BJ (cell line): Measurements from ENCODE around the gene SLC22A15. TPM values are rescaled to one million over a fixed set of nuclear protein-coding genes. Genes with fewer than 3 reads are reported as not detected.

Experiments used
- CTCF ChIA-PET: fragments of 350-600 bp; formaldehyde crosslinking; extraction: SDS; loops from one replicate; lab custom pipeline; 2021; ENCODE audit warnings: antibody characterized with exemption, inconsistent platforms; lab: Yijun Ruan, JAX
- POLR2A ChIA-PET: fragments of 300-600 bp; sonication (Branson Sonifier 250); formaldehyde crosslinking; extraction: SDS; loops from one replicate; lab custom pipeline; 2021; ENCODE audit warnings: antibody characterized with exemption; lab: Charles Lee
- DNase-seq: peaks from one replicate; pipeline ENCODE4 v3.0.0-alpha.2; 2011; ENCODE audit warnings: low read depth
- H3K27me3 ChIP-seq: 2 replicates; pipeline ENCODE4 v1.6.0; 2011; ENCODE audit warnings: low read length; ENCODE audit not compliant: control insufficient read depth, insufficient read depth
- H3K36me3 ChIP-seq: 2 replicates; pipeline ENCODE4 v1.5.1; 2011; ENCODE audit warnings: low read length; ENCODE audit not compliant: control insufficient read depth, insufficient read depth
- H3K4me3 ChIP-seq: 2 replicates; pipeline ENCODE4 v1.5.1; 2011; ENCODE audit warnings: low read depth, mild to moderate bottlenecking, control low read depth, low read length
- polyA plus RNA-seq: library from polyadenylated mRNA; depleted of rRNA; stranded (reverse); fragments of >200 nt; gene quantifications from 2 replicates; pipeline ENCODE4 v1.2.3, GENCODE V29; 2011
- TF ChIP-seq, protein P1 (sequence below): IDR thresholded peaks from 2 replicates; pipeline ENCODE4 v1.5.1; 2011; ENCODE audit warnings: low read depth, mild to moderate bottlenecking, control low read depth, inconsistent platforms, low read length, moderate library complexity; ENCODE audit not compliant: insufficient read depth

Gene SLC22A15
- polyA plus RNA-seq, 1 experiment: 6.4 TPM

GRCh38 chr1:116105996-116106395 lies 129.7 kb downstream of the SLC22A15 start:
- DNase-seq: no peak
- H3K36me3 ChIP-seq: no peaks in the 10 kb centered on the region
- no peaks in the 10 kb centered on the region for H3K27me3 ChIP-seq
- ChIA-PET CTCF (interaction anchor here (2.2 kb wide), 1 partner anchor 379 kb away, joined by 9 read pairs; no protein-coding TSS in a partner anchor), POLR2A (interaction anchor here (0.6 kb wide), 1 partner anchor 1031 kb away, joined by 3 read pairs; no protein-coding TSS in a partner anchor)
- H3K4me3 ChIP-seq: no peak overlapping the region
- TF ChIP-seq, protein P1, sequence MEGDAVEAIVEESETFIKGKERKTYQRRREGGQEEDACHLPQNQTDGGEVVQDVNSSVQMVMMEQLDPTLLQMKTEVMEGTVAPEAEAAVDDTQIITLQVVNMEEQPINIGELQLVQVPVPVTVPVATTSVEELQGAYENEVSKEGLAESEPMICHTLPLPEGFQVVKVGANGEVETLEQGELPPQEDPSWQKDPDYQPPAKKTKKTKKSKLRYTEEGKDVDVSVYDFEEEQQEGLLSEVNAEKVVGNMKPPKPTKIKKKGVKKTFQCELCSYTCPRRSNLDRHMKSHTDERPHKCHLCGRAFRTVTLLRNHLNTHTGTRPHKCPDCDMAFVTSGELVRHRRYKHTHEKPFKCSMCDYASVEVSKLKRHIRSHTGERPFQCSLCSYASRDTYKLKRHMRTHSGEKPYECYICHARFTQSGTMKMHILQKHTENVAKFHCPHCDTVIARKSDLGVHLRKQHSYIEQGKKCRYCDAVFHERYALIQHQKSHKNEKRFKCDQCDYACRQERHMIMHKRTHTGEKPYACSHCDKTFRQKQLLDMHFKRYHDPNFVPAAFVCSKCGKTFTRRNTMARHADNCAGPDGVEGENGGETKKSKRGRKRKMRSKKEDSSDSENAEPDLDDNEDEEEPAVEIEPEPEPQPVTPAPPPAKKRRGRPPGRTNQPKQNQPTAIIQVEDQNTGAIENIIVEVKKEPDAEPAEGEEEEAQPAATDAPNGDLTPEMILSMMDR: no peak

DNA sequence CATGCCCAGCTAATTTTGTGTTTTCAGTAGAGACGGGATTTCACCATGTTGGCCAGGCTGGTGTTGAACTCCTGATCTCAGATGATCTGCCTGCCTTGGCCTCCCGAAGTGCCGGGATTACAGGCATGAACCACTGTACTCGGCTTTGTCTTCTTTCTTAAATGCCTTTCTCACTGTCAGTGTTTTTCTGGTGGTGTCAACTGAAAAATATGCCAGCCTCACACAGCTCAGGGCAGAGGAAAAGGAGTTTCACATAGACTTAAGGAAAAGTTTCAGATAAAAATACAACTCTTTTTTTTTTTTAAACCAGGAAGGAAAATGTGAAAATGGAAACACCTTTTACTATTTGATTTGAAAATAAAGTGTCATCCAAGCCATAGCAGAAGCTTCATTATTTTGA lies 130.3 kb downstream of the SLC22A15 start:
- ChIA-PET CTCF (interaction anchor here (2.2 kb wide), 1 partner anchor 379 kb away, joined by 9 read pairs; no protein-coding TSS in a partner anchor), POLR2A (interaction anchor here (0.6 kb wide), 1 partner anchor 1032 kb away, joined by 3 read pairs; no protein-coding TSS in a partner anchor)
- no peaks in the 10 kb centered on the region for H3K36me3 ChIP-seq
- no peaks in the 10 kb centered on the region for H3K27me3 ChIP-seq
- TF ChIP-seq, protein P1: no peak
- H3K4me3 ChIP-seq: no peak overlapping the region
- no peak for DNase-seq

DNA sequence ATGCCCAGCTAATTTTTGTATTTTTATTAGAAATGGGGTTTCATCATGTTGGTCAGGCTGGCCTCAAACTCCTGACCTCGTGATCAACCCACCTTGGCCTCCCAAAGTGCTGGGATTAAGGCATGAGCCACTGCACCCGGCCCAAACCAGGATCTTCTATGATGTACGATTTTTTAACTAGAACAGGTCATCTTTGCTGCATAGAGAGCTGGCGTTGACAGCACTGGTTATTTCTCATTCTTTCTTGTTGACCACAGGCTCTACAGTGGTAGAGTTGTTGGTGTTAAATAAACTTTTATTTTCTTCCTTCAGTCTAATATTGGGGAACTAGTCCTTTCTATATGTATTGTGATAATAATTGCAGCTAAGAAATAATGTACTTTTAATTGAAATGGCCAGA lies 131.1 kb downstream of the SLC22A15 start:
- TF ChIP-seq, protein P1: no peak
- POLR2A ChIA-PET: no interaction called here

GRCh38 chr1:116110567-116111523 lies 134.5 kb downstream of the SLC22A15 start, which contains the start of gene MAB21L3:
Gene MAB21L3, plus strand, starts transcription at chr1:116111399. Its CDS starts 1,217 bp downstream, at chr1:116112616.
- POLR2A ChIA-PET: interaction anchor here (0.6 kb wide), 2 partner anchors 12 to 263 kb away, joined by 7 to 8 read pairs; no protein-coding TSS in a partner anchor
- TF ChIP-seq, protein P1: no peak
- DNase-seq: no peak
- H3K36me3 ChIP-seq: no peaks in the 10 kb centered on the region
- CTCF ChIA-PET: interaction anchor here (0.6 to 1.4 kb wide), 4 partner anchors 10 to 1200 kb away, joined by 3 to 5 read pairs (median 3); no protein-coding TSS in a partner anchor
- no peaks in the 10 kb centered on the region for H3K27me3 ChIP-seq
- no peak within 1 kb of the TSS for H3K4me3 ChIP-seq

More for the DNA sequence above, 131.1 kb downstream of the SLC22A15 start:
- Histone ChIP-seq H3K4me3 (no peak overlapping the region), H3K36me3 (no peaks in the 10 kb centered on the region), H3K27me3 (no peaks in the 10 kb centered on the region)
- DNase-seq: no peak
- CTCF ChIA-PET: interaction anchor here (2.2 kb wide), 1 partner anchor 378 kb away, joined by 9 read pairs; no protein-coding TSS in a partner anchor

DNA sequence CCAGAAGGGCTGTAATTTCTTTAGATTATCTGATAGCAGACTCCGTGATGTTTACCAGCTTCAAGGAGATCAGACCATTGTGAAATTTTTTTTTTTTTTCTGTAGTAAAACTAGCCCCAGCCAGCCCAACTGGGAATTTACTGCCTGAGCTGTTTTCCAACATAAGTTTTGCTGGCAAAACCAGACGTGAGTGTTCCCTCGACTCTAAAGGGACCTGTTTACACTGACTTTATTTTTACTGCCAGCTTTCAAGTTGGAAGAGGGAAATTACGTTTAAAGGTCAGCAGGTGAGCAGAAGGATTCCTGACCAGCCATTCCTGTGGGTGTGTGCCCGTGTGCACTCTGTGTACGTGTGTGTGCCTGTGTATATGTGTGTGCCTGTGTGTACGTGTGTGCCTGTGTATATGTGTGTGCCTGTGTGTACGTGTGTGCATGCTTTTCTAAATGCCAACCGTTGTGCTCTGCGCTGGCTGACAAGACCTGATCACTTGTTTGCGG lies 135.3 kb downstream of the SLC22A15 start:
- ChIA-PET POLR2A (interaction anchor here (0.6 kb wide), 2 partner anchors 11 to 263 kb away, joined by 7 to 8 read pairs; no protein-coding TSS in a partner anchor), CTCF (interaction anchor here (0.6 to 1.0 kb wide), 2 partner anchors 27 to 1200 kb away, joined by 3 read pairs; no protein-coding TSS in a partner anchor)
- DNase-seq: no peak
- no peak overlapping the region for H3K4me3 ChIP-seq
- H3K27me3 ChIP-seq: no peaks in the 10 kb centered on the region
- TF ChIP-seq, protein P1: no peak
- H3K36me3 ChIP-seq: no peaks in the 10 kb centered on the region
